ENCODE results near the gene DDX25.

Gene DDX25

DNA sequence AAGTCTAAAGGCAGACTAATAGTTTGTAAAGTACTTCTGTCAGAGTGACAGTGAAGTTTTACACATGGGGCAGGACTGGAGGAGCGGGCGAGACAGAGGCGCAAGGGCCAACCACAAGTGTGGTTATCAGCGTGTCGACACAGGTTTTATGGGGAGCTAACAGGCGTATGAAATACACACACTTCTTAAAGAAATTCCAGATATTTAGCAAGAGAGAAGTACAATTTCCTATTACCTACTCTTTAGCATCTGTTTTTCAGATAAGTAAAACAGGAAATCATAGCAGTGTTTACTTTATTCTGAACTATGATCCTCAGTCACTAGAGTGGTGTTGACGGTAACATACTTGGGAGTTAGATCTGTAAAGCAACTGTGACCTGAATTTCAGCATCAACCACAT lies 64.0 kb downstream of the DDX25 start:
- FAIRE-seq (no peak), DNase-seq (ENCODE audit: insufficient read length, low spot score) (no peak)

DNA sequence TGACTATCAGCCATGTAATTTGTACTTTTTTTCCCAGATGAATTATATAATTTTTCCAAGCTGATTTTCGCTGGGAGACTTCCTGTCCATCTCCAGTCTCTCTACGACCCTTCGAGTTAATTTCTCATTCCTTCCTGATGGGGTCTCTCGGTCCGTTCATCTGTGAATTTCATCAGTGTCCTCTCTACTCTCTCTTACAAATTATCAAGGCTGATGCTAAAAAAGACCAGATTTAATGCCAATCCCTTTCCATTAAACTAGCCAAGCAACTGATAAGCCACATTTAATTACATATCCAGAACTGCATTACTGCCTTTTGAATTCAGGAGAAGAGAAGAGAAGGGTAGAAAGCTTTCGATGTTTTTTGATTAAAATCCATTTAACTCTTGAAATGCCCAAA lies 67.3 kb downstream of the DDX25 start:
- FAIRE-seq: no peak
- no peak for DNase-seq (ENCODE audit: insufficient read length, low spot score)

- no peak for FAIRE-seq
- DNase-seq (ENCODE audit: insufficient read length, low spot score): no peak
Measured at GRCh38 chr11:125974284-125974683, 70.0 kb downstream of the DDX25 start.

- DNase-seq (ENCODE audit: insufficient read length, low spot score): no peak
- FAIRE-seq: no peak
Measured at GRCh38 chr11:125975634-125976033, 71.3 kb downstream of the DDX25 start.

DNA sequence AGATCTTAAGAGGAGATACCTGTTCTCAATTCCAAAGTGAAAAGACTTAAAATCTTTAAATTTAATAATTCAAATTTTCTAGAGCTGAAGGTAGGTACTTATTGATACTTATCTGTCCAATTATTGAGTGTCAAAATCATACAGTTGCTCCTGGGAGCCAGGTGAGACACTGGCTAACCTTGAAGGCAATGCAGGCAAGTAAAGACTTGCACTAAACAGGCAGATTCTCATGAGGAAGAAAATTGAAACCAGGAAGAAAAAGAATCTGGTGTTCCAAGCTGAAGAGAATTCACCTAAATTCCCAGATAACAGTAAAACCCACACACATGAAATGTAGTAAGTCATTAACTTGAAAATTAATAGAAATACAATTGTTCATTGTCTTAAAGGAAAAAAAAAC lies 71.8 kb downstream of the DDX25 start:
- DNase-seq (ENCODE audit: insufficient read length, low spot score) (no peak), FAIRE-seq (no peak)

DNA sequence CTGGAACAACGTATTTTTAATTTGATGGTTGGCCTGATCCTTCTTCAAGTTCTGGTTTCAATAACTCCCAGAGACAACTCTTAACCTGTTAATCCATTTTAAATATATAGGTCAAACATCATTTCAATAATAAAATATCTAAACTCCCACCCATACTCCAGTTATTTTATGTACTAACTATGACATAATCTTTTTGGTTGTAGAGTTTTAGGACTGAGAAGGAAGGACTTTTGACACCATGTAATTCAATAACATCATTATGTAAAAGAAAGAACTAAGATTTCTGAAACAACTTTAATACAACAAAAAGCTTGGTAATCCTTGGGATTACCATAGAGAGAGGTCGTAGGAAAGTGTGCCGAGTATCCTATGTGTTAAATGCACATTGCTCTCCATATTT lies 73.0 kb downstream of the DDX25 start:
- no peak for DNase-seq (ENCODE audit: insufficient read length, low spot score)
- no peak for FAIRE-seq

DNA sequence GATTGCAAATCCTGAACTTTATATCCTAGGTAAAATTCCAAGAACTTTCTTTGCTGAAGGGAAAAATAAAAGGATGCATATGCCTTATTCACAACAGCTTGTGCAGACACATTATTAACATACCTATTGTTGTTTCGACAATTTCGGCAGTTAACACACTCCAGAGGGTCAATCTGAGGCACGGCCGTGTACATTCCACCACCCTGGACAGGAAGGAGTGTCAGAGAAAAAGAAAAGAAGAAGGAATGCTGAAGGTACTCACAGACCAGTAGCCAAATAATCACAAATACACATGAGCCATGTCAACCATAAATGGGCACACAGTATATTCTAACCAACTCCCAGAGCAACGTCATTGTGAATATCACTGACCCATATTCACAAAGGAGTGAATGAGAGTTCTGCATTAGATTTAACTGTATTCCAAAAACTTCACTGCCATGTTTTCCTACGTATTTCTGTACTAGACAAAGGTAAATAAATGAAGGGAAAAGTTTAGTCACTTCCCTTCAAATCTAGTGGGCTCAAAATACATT lies 73.9 kb downstream of the DDX25 start:
- DNase-seq (ENCODE audit: insufficient read length, low spot score) (no peak), FAIRE-seq (no peak)

All from HTR-8/SVneo (cell line).